B cell (primary cell): ENCODE data around the gene DLX1.

ENCODE experiments used
- EZH2 ChIP-seq: IDR thresholded peaks from 2 replicates; pipeline ENCODE4 v1.6.1; 2012; ENCODE audit warnings: borderline replicate concordance, low read depth, mild to moderate bottlenecking, moderate library complexity, low read length; ENCODE audit not compliant: insufficient read depth, poor library complexity, severe bottlenecking
- TF ChIP-seq, protein P1 (sequence below): fragments of 200-600 bp; IDR thresholded peaks from one replicate; pipeline ENCODE4 v1.8.0; 2022; ENCODE audit warnings: antibody characterized with exemption, mild to moderate bottlenecking

DNA sequence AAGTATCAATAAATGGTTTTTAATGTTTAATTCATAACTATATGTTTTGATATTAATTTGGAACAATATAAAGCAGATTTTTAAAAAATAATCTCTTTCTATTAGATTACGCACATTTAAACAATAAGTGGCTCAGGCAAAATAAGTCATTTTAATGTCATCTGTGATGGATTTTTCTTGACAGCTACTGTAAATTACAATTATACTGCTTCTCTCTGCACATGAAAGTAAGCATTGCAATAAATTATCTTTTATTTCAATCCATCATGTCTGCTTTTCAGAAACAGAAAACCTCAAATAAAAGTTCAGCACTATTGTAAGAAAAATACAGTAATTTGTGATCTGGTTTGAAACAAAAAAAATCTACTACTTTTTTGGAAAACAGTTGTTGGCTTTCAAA lies 11.1 kb upstream of the DLX1 start:
- TF ChIP-seq, protein P1, sequence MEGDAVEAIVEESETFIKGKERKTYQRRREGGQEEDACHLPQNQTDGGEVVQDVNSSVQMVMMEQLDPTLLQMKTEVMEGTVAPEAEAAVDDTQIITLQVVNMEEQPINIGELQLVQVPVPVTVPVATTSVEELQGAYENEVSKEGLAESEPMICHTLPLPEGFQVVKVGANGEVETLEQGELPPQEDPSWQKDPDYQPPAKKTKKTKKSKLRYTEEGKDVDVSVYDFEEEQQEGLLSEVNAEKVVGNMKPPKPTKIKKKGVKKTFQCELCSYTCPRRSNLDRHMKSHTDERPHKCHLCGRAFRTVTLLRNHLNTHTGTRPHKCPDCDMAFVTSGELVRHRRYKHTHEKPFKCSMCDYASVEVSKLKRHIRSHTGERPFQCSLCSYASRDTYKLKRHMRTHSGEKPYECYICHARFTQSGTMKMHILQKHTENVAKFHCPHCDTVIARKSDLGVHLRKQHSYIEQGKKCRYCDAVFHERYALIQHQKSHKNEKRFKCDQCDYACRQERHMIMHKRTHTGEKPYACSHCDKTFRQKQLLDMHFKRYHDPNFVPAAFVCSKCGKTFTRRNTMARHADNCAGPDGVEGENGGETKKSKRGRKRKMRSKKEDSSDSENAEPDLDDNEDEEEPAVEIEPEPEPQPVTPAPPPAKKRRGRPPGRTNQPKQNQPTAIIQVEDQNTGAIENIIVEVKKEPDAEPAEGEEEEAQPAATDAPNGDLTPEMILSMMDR, result no peak
- TF ChIP-seq EZH2, result no peak
